Fibroblast of lung (primary cell): ENCODE measurements around the gene CSTA. TPM values are rescaled to one million over a fixed set of nuclear protein-coding genes. Genes with fewer than 3 reads are reported as not detected.

Experiments
- DNase-seq, 2 donors: peaks; one replicate each; pipeline versions ENCODE4 v3.0.0 to v3.0.0-alpha.2; 2010; ENCODE audit warnings: low read depth in 2 of 2
- H2AFZ ChIP-seq: 2 replicates; pipeline ENCODE4 v1.5.1; 2012; ENCODE audit warnings: low read length, control low read depth, inconsistent platforms
- H3K27ac ChIP-seq: 2 replicates; pipeline ENCODE4 v1.5.1; 2011; ENCODE audit warnings: low read length, control low read depth; ENCODE audit not compliant: insufficient read depth
- H3K27me3 ChIP-seq: 2 replicates; pipeline ENCODE4 v1.5.1; 2011; ENCODE audit warnings: mild to moderate bottlenecking, low read length; ENCODE audit not compliant: control insufficient read depth, insufficient read depth
- H3K36me3 ChIP-seq: 2 replicates; pipeline ENCODE4 v1.5.1; 2011; ENCODE audit warnings: low read length; ENCODE audit not compliant: control insufficient read depth, insufficient read depth
- H3K4me1 ChIP-seq: 2 replicates; pipeline ENCODE4 v1.5.1; 2011; ENCODE audit warnings: low read length; ENCODE audit not compliant: control insufficient read depth, insufficient read depth; ENCODE audit errors: extremely low read depth
- H3K4me2 ChIP-seq: 2 replicates; pipeline ENCODE4 v1.5.1; 2011; ENCODE audit warnings: low read length, control low read depth; ENCODE audit not compliant: insufficient read depth; ENCODE audit errors: extremely low read depth
- H3K4me3 ChIP-seq, 4 experiments: fragments of 200-600 bp in 1 of 4; sonication (generic) in 1 of 4; replicated peaks in 1 of 4; 2 replicates each; pipeline ENCODE4 v1.5.1; 2011 to 2016; ENCODE audit warnings: low read length in 4 of 4, low read depth in 3 of 4, mild to moderate bottlenecking in 3 of 4, control low read depth in 2 of 4, inconsistent platforms in 1 of 4, mixed read lengths in 1 of 4; ENCODE audit not compliant: insufficient read depth in 1 of 4; ENCODE audit errors: control extremely low read depth in 1 of 4
- H3K79me2 ChIP-seq: 2 replicates; pipeline ENCODE4 v1.5.1; 2012; ENCODE audit warnings: mild to moderate bottlenecking, low read length, inconsistent platforms; ENCODE audit not compliant: control insufficient read depth, insufficient read depth
- H3K9ac ChIP-seq: 2 replicates; pipeline ENCODE4 v1.5.1; 2011; ENCODE audit warnings: mild to moderate bottlenecking, low read length, control low read depth; ENCODE audit not compliant: insufficient read depth
- H3K9me3 ChIP-seq: 2 replicates; pipeline ENCODE4 v1.5.1; 2012; ENCODE audit warnings: low read depth, low read length; ENCODE audit not compliant: control insufficient read depth, insufficient read depth
- H4K20me1 ChIP-seq: 2 replicates; pipeline ENCODE4 v1.5.1; 2011; ENCODE audit warnings: low read length; ENCODE audit not compliant: control insufficient read depth, insufficient read depth; ENCODE audit errors: extremely low read depth
- EZH2 ChIP-seq: IDR thresholded peaks from 2 replicates; pipeline ENCODE4 v1.5.1; 2012; ENCODE audit warnings: low read length, control low read depth, mild to moderate bottlenecking; ENCODE audit errors: missing control alignments
- polyA plus RNA-seq, 2 donors: library from polyadenylated mRNA; depleted of rRNA in 1 of 2; stranded (reverse) in 1 of 2; unstranded in 1 of 2; fragments of >200 nt; gene quantifications; 2 replicates each; pipeline ENCODE4 v1.2.1, GENCODE V29; 2011 to 2012; ENCODE audit warnings: missing spikeins in 1 of 2
- total RNA-seq: library from RNA; depleted of rRNA; stranded (reverse); fragments of >200 nt; gene quantifications from 2 replicates; pipeline ENCODE4 v1.2.1, GENCODE V29; 2014
- TF ChIP-seq, protein P1 (sequence below), 2 donors: IDR thresholded peaks in 1 of 2; conservative IDR thresholded peaks in 1 of 2; 1 replicate in 1 of 2; 2 replicates in 1 of 2; pipeline ENCODE4 v1.5.1; 2011 to 2012; ENCODE audit warnings: low read length in 2 of 2, control low read depth in 1 of 2, inconsistent platforms in 1 of 2, low read depth in 1 of 2, mild to moderate bottlenecking in 1 of 2

CSTA gene
- total and polyA plus RNA-seq, 2 donors (not counting 1 experiment from before 2014, with no cell fraction given), result 0.61 to 7.9 TPM

DNA sequence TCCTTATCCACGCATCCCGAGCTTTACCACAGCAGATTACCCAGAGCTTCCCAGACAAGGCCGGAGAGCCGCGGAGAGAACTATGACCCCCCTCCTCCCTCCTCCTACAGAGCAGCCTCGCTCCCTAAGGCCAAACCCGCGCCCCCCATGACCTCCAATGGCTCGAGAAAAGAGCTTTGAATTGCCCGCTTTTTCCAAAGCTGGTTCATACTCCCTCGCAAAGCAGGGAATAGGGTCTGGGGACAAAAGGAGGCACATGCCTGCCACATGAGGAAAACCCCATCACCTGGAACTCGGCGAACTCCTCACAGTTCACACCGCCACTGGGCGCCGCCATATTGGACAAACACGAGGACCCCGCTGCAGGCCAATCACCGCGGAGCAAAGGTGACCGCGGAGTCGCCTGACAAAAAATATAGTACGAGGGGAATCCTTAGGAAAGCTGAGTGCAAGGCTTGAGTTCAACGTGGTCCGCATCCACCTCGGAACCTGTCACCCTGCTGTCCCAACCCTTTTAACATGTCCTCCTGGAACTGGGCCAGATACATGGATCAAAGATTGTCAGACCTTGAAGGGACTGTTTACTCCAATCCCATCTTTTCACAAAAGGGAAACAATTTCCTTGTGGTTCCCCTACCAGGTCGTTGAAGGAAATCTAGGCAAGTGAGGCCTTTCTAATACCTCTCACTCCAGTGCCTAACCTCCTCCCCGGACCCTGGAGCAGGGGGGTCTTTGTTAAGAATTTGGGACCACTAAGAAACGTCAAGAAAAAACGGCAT lies 58.0 kb downstream of the CSTA start, which contains the start of gene MIX23:
MIX23 (minus strand) TSS at position 344 of the 779 bp plus-strand sequence; CDS start at position 337, 7 bp downstream.
- peak within 1 kb of the TSS; percentile 72 for H3K9ac ChIP-seq
- peak within 1 kb of the TSS; percentile 99 for H2AFZ ChIP-seq
- H3K79me2 ChIP-seq, result peaks cover 14% of the 10 kb centered on the region
- H3K9me3 ChIP-seq, result no peaks in the 10 kb centered on the region
- peak within 1 kb of the TSS; percentile 83 to 91 (median 84) for H3K4me3 ChIP-seq
- peaks cover 4% of the 10 kb centered on the region for H3K4me1 ChIP-seq
- H3K27me3 ChIP-seq, result no peaks in the 10 kb centered on the region
- no peaks in the 10 kb centered on the region for H4K20me1 ChIP-seq
- no peak for TF ChIP-seq EZH2
- TF ChIP-seq, protein P1, sequence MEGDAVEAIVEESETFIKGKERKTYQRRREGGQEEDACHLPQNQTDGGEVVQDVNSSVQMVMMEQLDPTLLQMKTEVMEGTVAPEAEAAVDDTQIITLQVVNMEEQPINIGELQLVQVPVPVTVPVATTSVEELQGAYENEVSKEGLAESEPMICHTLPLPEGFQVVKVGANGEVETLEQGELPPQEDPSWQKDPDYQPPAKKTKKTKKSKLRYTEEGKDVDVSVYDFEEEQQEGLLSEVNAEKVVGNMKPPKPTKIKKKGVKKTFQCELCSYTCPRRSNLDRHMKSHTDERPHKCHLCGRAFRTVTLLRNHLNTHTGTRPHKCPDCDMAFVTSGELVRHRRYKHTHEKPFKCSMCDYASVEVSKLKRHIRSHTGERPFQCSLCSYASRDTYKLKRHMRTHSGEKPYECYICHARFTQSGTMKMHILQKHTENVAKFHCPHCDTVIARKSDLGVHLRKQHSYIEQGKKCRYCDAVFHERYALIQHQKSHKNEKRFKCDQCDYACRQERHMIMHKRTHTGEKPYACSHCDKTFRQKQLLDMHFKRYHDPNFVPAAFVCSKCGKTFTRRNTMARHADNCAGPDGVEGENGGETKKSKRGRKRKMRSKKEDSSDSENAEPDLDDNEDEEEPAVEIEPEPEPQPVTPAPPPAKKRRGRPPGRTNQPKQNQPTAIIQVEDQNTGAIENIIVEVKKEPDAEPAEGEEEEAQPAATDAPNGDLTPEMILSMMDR (conservative IDR thresholded peaks at IDR 0.05 in 1 of 2, IDR thresholded peaks at IDR 0.05 in 1 of 2; ENCODE audit: low read depth in 1 of 2, low read length in 2 of 2), result no peak
- DNase-seq, result peak; percentile 73 to 81
- peak within 1 kb of the TSS; percentile 99 for H3K4me2 ChIP-seq
- peak within 1 kb of the TSS; percentile 70 for H3K27ac ChIP-seq
- H3K36me3 ChIP-seq, result no peaks in the 10 kb centered on the region

DNA sequence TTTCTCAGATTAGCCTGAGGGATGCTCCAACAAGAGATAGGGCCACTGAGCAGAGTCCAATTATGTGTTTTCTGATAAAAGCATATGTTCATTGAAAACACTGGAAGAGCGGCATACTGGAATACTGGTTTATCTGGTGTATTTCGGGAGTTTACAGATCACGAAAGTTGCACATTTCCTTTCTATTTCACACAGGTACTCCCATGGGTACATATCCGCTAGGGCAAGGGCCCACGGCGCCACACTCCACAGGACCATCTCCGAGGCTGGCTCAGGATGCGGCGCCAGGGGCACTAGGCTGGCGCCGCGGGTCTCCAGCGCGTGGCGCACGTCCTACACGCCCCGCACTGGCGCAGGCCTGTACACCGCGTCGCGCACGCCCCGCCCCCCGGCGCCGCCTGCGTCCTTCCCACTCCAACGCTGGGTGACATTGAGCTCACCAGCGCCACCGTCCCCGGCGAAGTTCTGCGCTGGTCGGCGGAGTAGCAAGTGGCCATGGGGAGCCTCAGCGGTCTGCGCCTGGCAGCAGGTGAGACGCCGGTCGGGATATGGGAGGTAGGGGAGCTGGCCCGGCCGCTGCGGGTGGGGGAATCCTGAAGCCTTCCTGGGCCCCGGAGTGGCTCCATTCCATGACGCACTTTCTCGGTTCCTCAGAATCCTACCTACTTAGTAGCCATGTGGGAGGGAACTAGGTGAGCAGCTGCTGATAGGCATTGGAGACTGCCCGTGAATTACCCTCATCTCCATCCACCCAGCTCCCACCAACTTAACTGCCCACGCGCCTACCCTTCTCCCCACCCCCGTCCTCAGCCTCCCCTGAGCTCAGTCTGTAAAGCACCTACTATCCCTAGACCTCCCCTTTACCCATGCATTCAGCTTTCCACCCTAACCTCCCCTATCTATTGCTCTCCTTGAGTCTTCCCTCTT lies 59.0 kb downstream of the CSTA start, which contains the start of gene FAM162A:
FAM162A (plus strand) TSS at position 412 of the 927 bp plus-strand sequence; CDS start at position 496, 84 bp downstream.
- peaks cover 14% of the 10 kb centered on the region for H3K79me2 ChIP-seq
- H3K27me3 ChIP-seq, result no peaks in the 10 kb centered on the region
- no peaks in the 10 kb centered on the region for H4K20me1 ChIP-seq
- peak within 1 kb of the TSS; percentile 99 for H2AFZ ChIP-seq
- no peak for TF ChIP-seq EZH2
- TF ChIP-seq, protein P1 (conservative IDR thresholded peaks at IDR 0.05 in 1 of 2, IDR thresholded peaks at IDR 0.05 in 1 of 2; ENCODE audit: low read depth in 1 of 2, low read length in 2 of 2), result peak; percentile 24 to 35
- no peaks in the 10 kb centered on the region for H3K9me3 ChIP-seq
- H3K4me1 ChIP-seq, result peaks cover 4% of the 10 kb centered on the region
- DNase-seq, result peak; percentile 82 to 83
- peak within 1 kb of the TSS; percentile 72 for H3K9ac ChIP-seq
- peak within 1 kb of the TSS; percentile 99 for H3K4me2 ChIP-seq
- no peaks in the 10 kb centered on the region for H3K36me3 ChIP-seq
- peak within 1 kb of the TSS; percentile 83 to 91 (median 84) for H3K4me3 ChIP-seq
- peak within 1 kb of the TSS; percentile 70 for H3K27ac ChIP-seq

DNA sequence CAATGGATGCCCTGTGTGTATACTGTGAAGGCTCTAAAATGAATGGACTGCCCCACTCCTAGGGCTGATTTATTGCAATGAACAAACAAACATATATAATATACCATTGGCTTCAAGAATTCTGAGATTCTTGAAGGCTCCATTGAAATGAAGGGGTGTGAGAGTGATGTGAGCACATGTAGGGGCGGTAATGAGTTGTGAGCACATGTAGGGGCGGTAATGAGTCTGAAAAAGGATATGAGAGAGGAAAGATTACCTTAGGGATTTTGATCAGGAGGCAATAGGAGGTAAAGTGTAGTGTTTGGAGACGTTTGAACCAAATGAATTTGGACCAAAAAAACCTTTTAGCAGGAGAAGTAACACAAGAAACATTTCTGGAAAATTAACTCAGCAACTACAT lies 62.7 kb downstream of the CSTA start:
- Histone ChIP-seq H3K4me3 (no peak overlapping the region), H3K4me1 (peaks cover 4% of the 10 kb centered on the region), H3K36me3 (no peaks in the 10 kb centered on the region), H3K9ac (no peak overlapping the region), H2AFZ (no peak overlapping the region), H3K4me2 (no peak overlapping the region), H3K27ac (no peak overlapping the region), H3K79me2 (peaks cover 3% of the 10 kb centered on the region), H4K20me1 (no peaks in the 10 kb centered on the region), H3K27me3 (no peaks in the 10 kb centered on the region), H3K9me3 (no peaks in the 10 kb centered on the region)
- TF ChIP-seq, protein P1 (conservative IDR thresholded peaks at IDR 0.05 in 1 of 2, IDR thresholded peaks at IDR 0.05 in 1 of 2; ENCODE audit: low read depth in 1 of 2, low read length in 2 of 2), result no peak
- no peak for TF ChIP-seq EZH2
- DNase-seq, result no peak
